GM21825 (cell line): ENCODE results near the gene NTN3.

Experiments used
- ATAC-seq: cut with Tn5 transposase; IDR thresholded peaks from one replicate; pipeline ENCODE4 v1.9.1; 2021; ENCODE audit warnings: mild to moderate bottlenecking, moderate library complexity; ENCODE audit not compliant: unreplicated experiment

Gene NTN3

GRCh38 chr16:2465653-2466415 lies 5.3 kb upstream of the NTN3 start:
- ATAC-seq, result no peak

GRCh38 chr16:2466667-2467527 lies 4.2 kb upstream of the NTN3 start:
- no peak for ATAC-seq

GRCh38 chr16:2467528-2468232 lies 3.4 kb upstream of the NTN3 start:
- ATAC-seq, result no peak

GRCh38 chr16:2468233-2468724 lies 2.8 kb upstream of the NTN3 start:
- ATAC-seq, result no peak

- ATAC-seq, result peak; percentile 38
These were observed 2.2 kb upstream of the NTN3 start for GRCh38 chr16:2468725-2469398.

- ATAC-seq, result no peak
These were observed 1.5 kb upstream of the NTN3 start for GRCh38 chr16:2469399-2470233.

- ATAC-seq, result no peak
These were observed 879 bp upstream of the NTN3 start for GRCh38 chr16:2470234-2470601.

GRCh38 chr16:2470603-2471015 lies 488 bp upstream of the NTN3 start:
- ATAC-seq, result no peak

- no peak for ATAC-seq
These were observed 773 bp downstream of the NTN3 start for GRCh38 chr16:2471653-2472487.

GRCh38 chr16:2472488-2472864 lies 1.4 kb downstream of the NTN3 start:
- no peak for ATAC-seq

GRCh38 chr16:2472885-2473445 lies 1.9 kb downstream of the NTN3 start:
- no peak for ATAC-seq

GRCh38 chr16:2473446-2473926 lies 2.4 kb downstream of the NTN3 start:
- no peak for ATAC-seq

GRCh38 chr16:2473999-2474876 lies 3.1 kb downstream of the NTN3 start:
- peak; percentile 26 for ATAC-seq

- peak; percentile 44 for ATAC-seq
These were observed 3.8 kb downstream of the NTN3 start, which contains the start of gene TBC1D24 for GRCh38 chr16:2474877-2475412. TBC1D24 (plus strand) TSS chr16:2475127; CDS start chr16:2496149, 21,022 bp downstream.

GRCh38 chr16:2475413-2476344 lies 4.6 kb downstream of the NTN3 start:
- ATAC-seq, result no peak

GRCh38 chr16:2476345-2476720 lies 5.2 kb downstream of the NTN3 start:
- no peak for ATAC-seq
